OCI-LY7 (cell line): ENCODE measurements around the gene KCNA3. TPM values are rescaled to one million over a fixed set of nuclear protein-coding genes. Genes with fewer than 3 reads are reported as not detected.

Experiments
- BruUV-seq: library from RNA; stranded (reverse); fragments of 400-500 nt; replicated peaks from 2 replicates; lab custom pipeline; 2021; lab: Mats Ljungman, UMichigan
- CTCF ChIA-PET: fragments of 300-600 bp; sonication (Branson Sonifier 250); formaldehyde crosslinking; loops from one replicate; lab custom pipeline; 2022; ENCODE audit warnings: antibody characterized with exemption; ENCODE audit not compliant: unreplicated experiment; lab: Charles Lee
- POLR2A ChIA-PET: fragments of 300-600 bp; sonication (Branson Sonifier 250); formaldehyde crosslinking; loops from one replicate; lab custom pipeline; 2022; ENCODE audit warnings: antibody characterized with exemption; lab: Charles Lee
- DNase-seq: peaks from one replicate; pipeline ENCODE4 v3.0.0-alpha.2; 2015; ENCODE audit warnings: low spot score
- H2AFZ ChIP-seq: fragments of 200-600 bp; sonication (generic), shearing (Covaris generic); 2 replicates; pipeline ENCODE4 v1.6.1; 2014; ENCODE audit warnings: mild to moderate bottlenecking, antibody characterized with exemption, low read length, moderate library complexity
- H3K27ac ChIP-seq: fragments of 200-600 bp; sonication (generic); 2 replicates; pipeline ENCODE4 v1.5.1; 2014; ENCODE audit warnings: mixed run types, low read depth, mild to moderate bottlenecking, moderate library complexity, low read length, inconsistent platforms; ENCODE audit not compliant: poor library complexity, severe bottlenecking
- H3K36me3 ChIP-seq: fragments of 200-600 bp; sonication (generic); 2 replicates; pipeline ENCODE4 v1.6.1; 2014; ENCODE audit warnings: mild to moderate bottlenecking, antibody characterized with exemption, low read length, moderate library complexity, mixed read lengths; ENCODE audit not compliant: insufficient read depth
- H3K4me1 ChIP-seq: fragments of 200-600 bp; sonication (generic); 2 replicates; pipeline ENCODE4 v1.5.1; 2014; ENCODE audit warnings: mild to moderate bottlenecking, low read length; ENCODE audit not compliant: insufficient read depth, poor library complexity, severe bottlenecking
- H3K4me2 ChIP-seq: fragments of 200-600 bp; sonication (generic); 2 replicates; pipeline ENCODE4 v1.6.1; 2014; ENCODE audit warnings: mild to moderate bottlenecking, low read length
- H3K4me3 ChIP-seq: fragments of 200-600 bp; sonication (generic); 2 replicates; pipeline ENCODE4 v1.5.1; 2014; ENCODE audit warnings: mild to moderate bottlenecking, low read depth, low read length; ENCODE audit not compliant: poor library complexity, severe bottlenecking
- H3K79me2 ChIP-seq: fragments of 200-600 bp; sonication (generic); 2 replicates; pipeline ENCODE4 v1.6.1; 2016; ENCODE audit warnings: low read depth, mild to moderate bottlenecking, low read length, moderate library complexity, mixed read lengths; ENCODE audit not compliant: insufficient read depth
- H3K9me2 ChIP-seq: fragments of 200-600 bp; sonication (generic); 2 replicates; pipeline ENCODE4 v1.6.1; 2016; ENCODE audit warnings: mild to moderate bottlenecking, low read length, mixed read lengths; ENCODE audit not compliant: insufficient read depth
- H3K9me3 ChIP-seq: fragments of 200-600 bp; sonication (generic); 2 replicates; pipeline ENCODE4 v1.6.1; 2014; ENCODE audit warnings: mild to moderate bottlenecking, mixed run types, low read length, mixed read lengths
- H4K20me1 ChIP-seq: fragments of 200-600 bp; sonication (generic); 2 replicates; pipeline ENCODE4 v1.6.1; 2014; ENCODE audit warnings: mild to moderate bottlenecking, antibody characterized with exemption, low read length, moderate library complexity, mixed read lengths; ENCODE audit not compliant: insufficient read depth
- EZH2phosphoT487 ChIP-seq: fragments of 200-600 bp; sonication (generic); IDR thresholded peaks from 2 replicates; pipeline ENCODE4 v1.6.1; 2018; ENCODE audit warnings: low read depth, borderline replicate concordance, mild to moderate bottlenecking, mixed run types, antibody characterized with exemption, low read length, moderate library complexity, mixed read lengths
- intact Hi-C: fragments of 100-400 bp; cut with micrococcal nuclease; formaldehyde crosslinking; loops from one replicate; pipeline ENCODE4 v1.10.0; 2022; ENCODE audit not compliant: unreplicated experiment
- total RNA-seq, 2 experiments: library from RNA; depleted of rRNA in 1 of 2; stranded (reverse); fragments of >200 nt in 1 of 2; shearing (Covaris generic) in 1 of 2; gene quantifications; 2 replicates each; pipeline ENCODE4 v1.2.3, GENCODE V29; 2014 to 2022
- TF ChIP-seq, protein P1 (sequence below): fragments of 200-600 bp; sonication (generic); conservative IDR thresholded peaks from 2 replicates; pipeline ENCODE4 v1.5.1; 2014; ENCODE audit warnings: mild to moderate bottlenecking, antibody characterized with exemption, low read length, moderate library complexity, mixed read lengths

The KCNA3 gene
- total RNA-seq, 2 experiments from 2014 or later = 43.6 to 58.0 TPM

GRCh38 chr1:110675060-110675791 is 486 bp upstream of the KCNA3 start:
- Histone ChIP-seq H3K4me2 (peak overlapping the region; percentile 90), H2AFZ (peak overlapping the region; percentile 82), H3K4me1 (peaks cover 28% of the 10 kb centered on the region), H4K20me1 (no peaks in the 10 kb centered on the region), H3K9me2 (no peaks in the 10 kb centered on the region), H3K79me2 (peaks cover 37% of the 10 kb centered on the region), H3K4me3 (peak overlapping the region; percentile 84), H3K9me3 (no peaks in the 10 kb centered on the region), H3K36me3 (no peaks in the 10 kb centered on the region; the same call in 1 of the 2 replicates), H3K27ac (peak overlapping the region; percentile 97)
- no peak for DNase-seq
- ChIA-PET CTCF (no interaction called here), POLR2A (interaction anchor here (0.6 to 3.1 kb wide), 6 partner anchors 38 to 453 kb away, joined by 3 to 12 read pairs (median 6); no protein-coding TSS in a partner anchor)
- no TSS peak for BruUV-seq
- intact Hi-C loops = loop anchor here (2.0 to 10.0 kb wide), 2 partner anchors 52 to 450 kb away; no protein-coding TSS in a partner anchor
- TF ChIP-seq EZH2phosphoT487 = no peak
- TF ChIP-seq, protein P1, sequence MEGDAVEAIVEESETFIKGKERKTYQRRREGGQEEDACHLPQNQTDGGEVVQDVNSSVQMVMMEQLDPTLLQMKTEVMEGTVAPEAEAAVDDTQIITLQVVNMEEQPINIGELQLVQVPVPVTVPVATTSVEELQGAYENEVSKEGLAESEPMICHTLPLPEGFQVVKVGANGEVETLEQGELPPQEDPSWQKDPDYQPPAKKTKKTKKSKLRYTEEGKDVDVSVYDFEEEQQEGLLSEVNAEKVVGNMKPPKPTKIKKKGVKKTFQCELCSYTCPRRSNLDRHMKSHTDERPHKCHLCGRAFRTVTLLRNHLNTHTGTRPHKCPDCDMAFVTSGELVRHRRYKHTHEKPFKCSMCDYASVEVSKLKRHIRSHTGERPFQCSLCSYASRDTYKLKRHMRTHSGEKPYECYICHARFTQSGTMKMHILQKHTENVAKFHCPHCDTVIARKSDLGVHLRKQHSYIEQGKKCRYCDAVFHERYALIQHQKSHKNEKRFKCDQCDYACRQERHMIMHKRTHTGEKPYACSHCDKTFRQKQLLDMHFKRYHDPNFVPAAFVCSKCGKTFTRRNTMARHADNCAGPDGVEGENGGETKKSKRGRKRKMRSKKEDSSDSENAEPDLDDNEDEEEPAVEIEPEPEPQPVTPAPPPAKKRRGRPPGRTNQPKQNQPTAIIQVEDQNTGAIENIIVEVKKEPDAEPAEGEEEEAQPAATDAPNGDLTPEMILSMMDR = no peak

DNA sequence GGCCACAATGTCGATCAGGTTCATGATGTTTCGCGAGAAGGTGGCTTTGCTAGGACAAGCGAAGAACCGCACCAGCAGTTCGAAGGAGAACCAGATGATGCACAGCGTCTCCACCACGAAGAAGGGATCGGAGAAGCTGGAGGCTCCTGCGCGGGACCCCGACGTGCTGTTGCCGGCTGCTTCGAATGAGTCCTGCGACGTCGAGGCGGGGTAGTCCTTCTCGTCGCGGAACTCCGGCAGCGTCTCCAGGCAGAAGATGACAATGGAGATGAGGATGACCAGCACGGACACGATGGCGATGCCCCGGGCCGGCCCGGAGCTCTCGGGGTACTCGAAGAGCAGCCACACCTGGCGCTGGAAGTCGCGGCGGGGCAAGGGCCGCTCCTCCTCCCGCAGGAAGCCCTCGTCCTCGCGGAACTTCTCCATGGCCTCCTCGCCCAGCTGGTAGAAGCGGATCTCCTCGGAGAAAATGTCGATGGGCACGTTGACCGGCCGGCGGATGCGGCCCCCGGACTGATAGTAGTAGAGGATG is 869 bp downstream of the KCNA3 start:
- H3K9me3 ChIP-seq = no peaks in the 10 kb centered on the region
- H3K27ac ChIP-seq = peak overlapping the region; percentile 97
- CTCF ChIA-PET = interaction anchor here (1.0 to 1.6 kb wide), 3 partner anchors 37 to 92 kb away, joined by 3 to 7 read pairs (median 3); no protein-coding TSS in a partner anchor
- H3K79me2 ChIP-seq = peaks cover 50% of the 10 kb centered on the region
- peak overlapping the region; percentile 84 for H3K4me3 ChIP-seq
- no peaks in the 10 kb centered on the region for H3K9me2 ChIP-seq
- no TSS peak for BruUV-seq
- H3K4me2 ChIP-seq = peak overlapping the region; percentile 90
- no peak for TF ChIP-seq EZH2phosphoT487
- TF ChIP-seq, protein P1 = no peak
- H2AFZ ChIP-seq = peak overlapping the region; percentile 82; the same call in 1 of the 2 replicates
- peak; percentile 28 for DNase-seq
- intact Hi-C loops = loop anchor here (1.0 to 10.0 kb wide), 7 partner anchors 53 to 1247 kb away; partner anchors contain the start of genes PSMA5 and RBM15
- H3K36me3 ChIP-seq = peaks cover 2% of the 10 kb centered on the region
- no peaks in the 10 kb centered on the region for H4K20me1 ChIP-seq
- POLR2A ChIA-PET = interaction anchor here (0.6 to 3.8 kb wide), 10 partner anchors 27 to 332 kb away, joined by 3 to 27 read pairs (median 4); no protein-coding TSS in a partner anchor
- H3K4me1 ChIP-seq = peaks cover 33% of the 10 kb centered on the region
